ENCODE results near the gene AGK. TPM values are rescaled to one million over a fixed set of nuclear protein-coding genes. Genes with fewer than 3 reads are reported as not detected.

AGK gene
- total RNA-seq, 1 experiment from 2014 or later = 44.1 TPM

DNA sequence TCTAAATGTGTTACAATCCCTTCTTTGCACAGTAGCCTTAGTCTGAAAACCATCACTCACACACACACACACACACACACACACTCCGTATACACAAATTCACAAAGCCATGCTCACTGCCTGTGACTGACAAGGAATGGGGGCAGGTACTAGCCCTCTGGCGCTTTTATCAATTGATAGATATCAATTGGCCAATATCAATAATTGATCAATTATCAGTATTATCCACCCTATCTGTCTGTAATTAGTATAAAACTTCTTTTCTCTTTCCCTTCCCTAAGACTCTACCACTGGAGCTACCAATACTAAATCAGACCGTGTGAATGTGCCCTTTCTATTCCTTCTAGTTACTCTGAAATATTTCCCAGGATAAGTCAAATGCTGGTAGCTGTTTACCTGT lies 148.7 kb downstream of the AGK start:
- ChIA-PET POLR2A (ENCODE audit: unreplicated experiment) (no interaction called here), CTCF (no interaction called here)
- BruUV-seq (replicated peaks) = no TSS peak
- Histone ChIP-seq H3F3A (ENCODE audit: insufficient read depth, low read depth) (peaks cover 8% of the 10 kb centered on the region; the same call in 1 of the 2 replicates), H3K36me3 (ENCODE audit: low read depth) (no peaks in the 10 kb centered on the region), H3K4me3 (no peak overlapping the region), H3K9me3 (ENCODE audit: insufficient read depth, low read depth) (no peaks in the 10 kb centered on the region), H3K79me2 (ENCODE audit: low read depth) (peaks cover 29% of the 10 kb centered on the region), H3K27ac (no peak overlapping the region), H3K4me2 (no peak overlapping the region), H4K20me1 (ENCODE audit: insufficient read depth) (no peaks in the 10 kb centered on the region), H2AFZ (no peak overlapping the region), H3K9me2 (ENCODE audit: insufficient read depth) (no peaks in the 10 kb centered on the region), H3K4me1 (replicated peaks; ENCODE audit: insufficient read depth) (peaks cover 29% of the 10 kb centered on the region), H3K27me3 (ENCODE audit: insufficient read depth, low read depth) (no peaks in the 10 kb centered on the region)
- DNase-seq = no peak
- TF ChIP-seq EZH2 (IDR thresholded peaks at IDR 0.05; ENCODE audit: low read depth) = no peak
- TF ChIP-seq, protein P1, sequence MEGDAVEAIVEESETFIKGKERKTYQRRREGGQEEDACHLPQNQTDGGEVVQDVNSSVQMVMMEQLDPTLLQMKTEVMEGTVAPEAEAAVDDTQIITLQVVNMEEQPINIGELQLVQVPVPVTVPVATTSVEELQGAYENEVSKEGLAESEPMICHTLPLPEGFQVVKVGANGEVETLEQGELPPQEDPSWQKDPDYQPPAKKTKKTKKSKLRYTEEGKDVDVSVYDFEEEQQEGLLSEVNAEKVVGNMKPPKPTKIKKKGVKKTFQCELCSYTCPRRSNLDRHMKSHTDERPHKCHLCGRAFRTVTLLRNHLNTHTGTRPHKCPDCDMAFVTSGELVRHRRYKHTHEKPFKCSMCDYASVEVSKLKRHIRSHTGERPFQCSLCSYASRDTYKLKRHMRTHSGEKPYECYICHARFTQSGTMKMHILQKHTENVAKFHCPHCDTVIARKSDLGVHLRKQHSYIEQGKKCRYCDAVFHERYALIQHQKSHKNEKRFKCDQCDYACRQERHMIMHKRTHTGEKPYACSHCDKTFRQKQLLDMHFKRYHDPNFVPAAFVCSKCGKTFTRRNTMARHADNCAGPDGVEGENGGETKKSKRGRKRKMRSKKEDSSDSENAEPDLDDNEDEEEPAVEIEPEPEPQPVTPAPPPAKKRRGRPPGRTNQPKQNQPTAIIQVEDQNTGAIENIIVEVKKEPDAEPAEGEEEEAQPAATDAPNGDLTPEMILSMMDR (conservative IDR thresholded peaks at IDR 0.05) = no peak
- intact Hi-C loops (cut with micrococcal nuclease; ENCODE audit: unreplicated experiment) = no loop called here

DNA sequence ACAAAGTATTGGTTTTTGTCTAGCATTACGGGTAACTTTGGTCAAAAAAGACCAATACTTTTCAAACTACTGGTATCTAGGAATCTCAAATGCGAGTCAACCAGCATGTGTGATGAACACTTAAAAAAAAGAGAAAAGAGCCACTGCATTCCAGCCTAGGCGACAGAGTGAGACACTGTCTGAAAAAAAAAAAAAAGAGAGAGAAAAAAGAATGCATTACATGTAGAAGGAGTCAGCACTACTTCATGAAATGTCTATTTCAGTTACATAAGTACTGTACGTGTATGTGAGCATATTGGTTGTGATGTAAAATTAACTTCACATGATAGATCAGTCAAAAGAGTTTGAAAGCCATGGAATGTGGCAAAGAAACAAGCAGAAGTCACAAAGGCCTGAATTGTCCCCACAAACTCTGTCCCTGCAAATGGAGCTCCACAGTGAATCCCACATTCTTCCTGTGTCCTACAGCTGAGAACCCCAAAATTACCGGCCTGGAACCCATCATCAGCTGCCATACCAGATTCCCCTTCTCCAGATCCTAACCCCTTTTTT lies 149.2 kb downstream of the AGK start:
- no peak for DNase-seq
- no peaks in the 10 kb centered on the region for H3K9me3 ChIP-seq (ENCODE audit: insufficient read depth, low read depth)
- CTCF ChIA-PET = no interaction called here
- peak overlapping the region; percentile 84; the same call in 1 of the 2 replicates for H3K4me3 ChIP-seq
- no peak overlapping the region for H3K27ac ChIP-seq
- intact Hi-C loops (cut with micrococcal nuclease; ENCODE audit: unreplicated experiment) = no loop called here
- H4K20me1 ChIP-seq (ENCODE audit: insufficient read depth) = no peaks in the 10 kb centered on the region
- peaks cover 8% of the 10 kb centered on the region; the same call in 1 of the 2 replicates for H3F3A ChIP-seq (ENCODE audit: insufficient read depth, low read depth)
- H3K4me1 ChIP-seq (replicated peaks; ENCODE audit: insufficient read depth) = peaks cover 29% of the 10 kb centered on the region
- no peak overlapping the region for H2AFZ ChIP-seq
- POLR2A ChIA-PET (ENCODE audit: unreplicated experiment) = no interaction called here
- H3K27me3 ChIP-seq (ENCODE audit: insufficient read depth, low read depth) = no peaks in the 10 kb centered on the region
- no peaks in the 10 kb centered on the region for H3K36me3 ChIP-seq (ENCODE audit: low read depth)
- peaks cover 29% of the 10 kb centered on the region for H3K79me2 ChIP-seq (ENCODE audit: low read depth)
- no peaks in the 10 kb centered on the region for H3K9me2 ChIP-seq (ENCODE audit: insufficient read depth)
- H3K4me2 ChIP-seq = peak overlapping the region; percentile 83
- no TSS peak for BruUV-seq (replicated peaks)
- TF ChIP-seq, protein P1 (conservative IDR thresholded peaks at IDR 0.05) = no peak
- no peak for TF ChIP-seq EZH2 (IDR thresholded peaks at IDR 0.05; ENCODE audit: low read depth)

DNA sequence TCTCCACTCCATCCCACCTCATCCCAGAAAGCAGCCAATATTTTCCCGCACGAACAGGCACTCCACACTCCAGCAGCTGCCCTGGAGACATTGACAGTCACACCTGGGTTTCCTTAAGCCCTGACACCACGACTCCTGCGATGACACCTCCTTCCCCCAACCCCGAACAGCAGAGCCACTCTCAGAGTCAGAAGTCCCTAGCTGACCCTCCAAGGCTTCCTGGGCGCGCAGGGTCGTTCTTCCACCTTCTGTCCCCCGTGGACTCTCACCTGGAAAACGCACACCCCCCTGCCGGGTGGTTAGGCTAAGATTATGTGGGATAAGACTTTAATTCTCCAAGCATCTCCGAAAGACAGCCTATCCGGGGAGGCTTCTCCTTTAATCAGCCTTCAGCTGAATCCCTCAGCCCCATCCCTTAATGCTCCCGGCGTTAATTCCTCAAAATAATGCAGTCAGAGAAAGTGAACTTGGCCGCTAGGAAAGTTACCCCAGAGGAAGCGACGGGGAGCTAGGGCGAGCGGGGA lies 149.7 kb downstream of the AGK start:
- Histone ChIP-seq H3K4me2 (peak overlapping the region; percentile 83), H2AFZ (no peak overlapping the region), H3K27ac (no peak overlapping the region), H3K9me2 (ENCODE audit: insufficient read depth) (no peaks in the 10 kb centered on the region), H3F3A (ENCODE audit: insufficient read depth, low read depth) (peaks cover 8% of the 10 kb centered on the region; the same call in 1 of the 2 replicates), H3K27me3 (ENCODE audit: insufficient read depth, low read depth) (no peaks in the 10 kb centered on the region), H4K20me1 (ENCODE audit: insufficient read depth) (no peaks in the 10 kb centered on the region), H3K36me3 (ENCODE audit: low read depth) (no peaks in the 10 kb centered on the region), H3K4me3 (peak overlapping the region; percentile 84; the same call in 1 of the 2 replicates), H3K4me1 (replicated peaks; ENCODE audit: insufficient read depth) (peaks cover 25% of the 10 kb centered on the region), H3K79me2 (ENCODE audit: low read depth) (peaks cover 25% of the 10 kb centered on the region), H3K9me3 (ENCODE audit: insufficient read depth, low read depth) (no peaks in the 10 kb centered on the region)
- BruUV-seq (replicated peaks) = TSS peak; percentile 28
- DNase-seq = peak in 1 of 2 experiments; percentile 8
- intact Hi-C loops (cut with micrococcal nuclease; ENCODE audit: unreplicated experiment) = no loop called here
- no peak for TF ChIP-seq EZH2 (IDR thresholded peaks at IDR 0.05; ENCODE audit: low read depth)
- TF ChIP-seq, protein P1 (conservative IDR thresholded peaks at IDR 0.05) = no peak
- ChIA-PET POLR2A (ENCODE audit: unreplicated experiment) (interaction anchor here (0.7 kb wide), 2 partner anchors 26 to 37 kb away, joined by 3 to 6 read pairs; partner anchors contain the start of gene SSBP1), CTCF (interaction anchor here (0.6 kb wide), 1 partner anchor 1933 kb away, joined by 4 read pairs; no protein-coding TSS in a partner anchor)

Measured in PC-9 (cell line).